Measurements from ENCODE around the gene UPB1.

DNA sequence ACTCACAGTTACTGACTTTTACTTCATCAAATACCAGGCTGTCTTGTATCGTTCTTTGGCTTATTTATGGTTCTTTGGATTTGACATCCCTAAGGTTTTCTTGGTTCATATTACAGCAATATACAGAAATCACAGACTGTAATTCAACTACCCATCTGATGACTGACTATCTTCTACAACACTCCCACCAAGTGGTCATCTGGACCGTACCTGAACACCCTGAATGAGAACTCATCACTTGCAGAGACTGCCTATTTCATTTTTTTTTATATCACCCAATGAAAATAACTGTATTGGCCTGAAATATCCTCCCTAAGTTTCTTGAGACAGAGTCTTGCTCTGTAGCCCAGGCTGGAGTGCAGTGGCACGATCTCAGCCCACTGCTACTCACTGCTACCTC, 9.5 kb upstream of the UPB1 start:
- TF ChIP-seq POLR2AphosphoS5 (IDR thresholded peaks at IDR 0.05) (no peak), POLR2A (IDR thresholded peaks at IDR 0.05) (no peak)
- TF ChIP-seq, protein P1, sequence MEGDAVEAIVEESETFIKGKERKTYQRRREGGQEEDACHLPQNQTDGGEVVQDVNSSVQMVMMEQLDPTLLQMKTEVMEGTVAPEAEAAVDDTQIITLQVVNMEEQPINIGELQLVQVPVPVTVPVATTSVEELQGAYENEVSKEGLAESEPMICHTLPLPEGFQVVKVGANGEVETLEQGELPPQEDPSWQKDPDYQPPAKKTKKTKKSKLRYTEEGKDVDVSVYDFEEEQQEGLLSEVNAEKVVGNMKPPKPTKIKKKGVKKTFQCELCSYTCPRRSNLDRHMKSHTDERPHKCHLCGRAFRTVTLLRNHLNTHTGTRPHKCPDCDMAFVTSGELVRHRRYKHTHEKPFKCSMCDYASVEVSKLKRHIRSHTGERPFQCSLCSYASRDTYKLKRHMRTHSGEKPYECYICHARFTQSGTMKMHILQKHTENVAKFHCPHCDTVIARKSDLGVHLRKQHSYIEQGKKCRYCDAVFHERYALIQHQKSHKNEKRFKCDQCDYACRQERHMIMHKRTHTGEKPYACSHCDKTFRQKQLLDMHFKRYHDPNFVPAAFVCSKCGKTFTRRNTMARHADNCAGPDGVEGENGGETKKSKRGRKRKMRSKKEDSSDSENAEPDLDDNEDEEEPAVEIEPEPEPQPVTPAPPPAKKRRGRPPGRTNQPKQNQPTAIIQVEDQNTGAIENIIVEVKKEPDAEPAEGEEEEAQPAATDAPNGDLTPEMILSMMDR (IDR thresholded peaks at IDR 0.05 in 8 of 11, conservative IDR thresholded peaks at IDR 0.05 in 3 of 11), result peak in 9 of 11 experiments; percentile 15 to 58 (median 42)

Measured in spleen (tissue), 7 donors.